SJSA1 (cell line): ENCODE results near the gene TSPAN3. TPM values are rescaled to one million over a fixed set of nuclear protein-coding genes. Genes with fewer than 3 reads are reported as not detected.

Experiments used
- DNase-seq, 2 experiments: peaks; one replicate each; pipeline ENCODE4 v3.0.0-alpha.2; 2015 to 2020; ENCODE audit warnings: low spot score in 2 of 2, low read depth in 1 of 2
- H3K27ac ChIP-seq: fragments of 250-450 bp; sonication (Bioruptor Pico); 2 replicates; pipeline ENCODE4 v1.5.1; 2020; ENCODE audit warnings: mild to moderate bottlenecking, moderate library complexity
- H3K27me3 ChIP-seq: fragments of 250-450 bp; sonication (Bioruptor Pico); replicated peaks from 2 replicates; pipeline ENCODE4 v1.5.1; 2020; ENCODE audit warnings: mild to moderate bottlenecking, moderate library complexity
- H3K36me3 ChIP-seq: fragments of 250-450 bp; sonication (Bioruptor Pico); 2 replicates; pipeline ENCODE4 v1.5.1; 2020; ENCODE audit warnings: mild to moderate bottlenecking
- H3K4me1 ChIP-seq: fragments of 250-450 bp; sonication (Bioruptor Pico); replicated peaks from 2 replicates; pipeline ENCODE4 v1.6.1; 2021; ENCODE audit warnings: mild to moderate bottlenecking
- H3K4me3 ChIP-seq: fragments of 250-450 bp; sonication (Bioruptor Pico); 2 replicates; pipeline ENCODE4 v1.5.1; 2020; ENCODE audit warnings: mild to moderate bottlenecking
- H3K9me3 ChIP-seq: fragments of 250-450 bp; sonication (Bioruptor Pico); replicated peaks from 2 replicates; pipeline ENCODE4 v1.5.1; 2020; ENCODE audit warnings: mild to moderate bottlenecking
- total RNA-seq: library from RNA; depleted of rRNA; stranded (reverse); fragments of >200 nt; shearing (Covaris generic); gene quantifications from 2 replicates; pipeline ENCODE4 v1.2.3, GENCODE V29; 2014

Gene TSPAN3
- total RNA-seq, 1 experiment from 2014 or later, result 331 TPM

DNA sequence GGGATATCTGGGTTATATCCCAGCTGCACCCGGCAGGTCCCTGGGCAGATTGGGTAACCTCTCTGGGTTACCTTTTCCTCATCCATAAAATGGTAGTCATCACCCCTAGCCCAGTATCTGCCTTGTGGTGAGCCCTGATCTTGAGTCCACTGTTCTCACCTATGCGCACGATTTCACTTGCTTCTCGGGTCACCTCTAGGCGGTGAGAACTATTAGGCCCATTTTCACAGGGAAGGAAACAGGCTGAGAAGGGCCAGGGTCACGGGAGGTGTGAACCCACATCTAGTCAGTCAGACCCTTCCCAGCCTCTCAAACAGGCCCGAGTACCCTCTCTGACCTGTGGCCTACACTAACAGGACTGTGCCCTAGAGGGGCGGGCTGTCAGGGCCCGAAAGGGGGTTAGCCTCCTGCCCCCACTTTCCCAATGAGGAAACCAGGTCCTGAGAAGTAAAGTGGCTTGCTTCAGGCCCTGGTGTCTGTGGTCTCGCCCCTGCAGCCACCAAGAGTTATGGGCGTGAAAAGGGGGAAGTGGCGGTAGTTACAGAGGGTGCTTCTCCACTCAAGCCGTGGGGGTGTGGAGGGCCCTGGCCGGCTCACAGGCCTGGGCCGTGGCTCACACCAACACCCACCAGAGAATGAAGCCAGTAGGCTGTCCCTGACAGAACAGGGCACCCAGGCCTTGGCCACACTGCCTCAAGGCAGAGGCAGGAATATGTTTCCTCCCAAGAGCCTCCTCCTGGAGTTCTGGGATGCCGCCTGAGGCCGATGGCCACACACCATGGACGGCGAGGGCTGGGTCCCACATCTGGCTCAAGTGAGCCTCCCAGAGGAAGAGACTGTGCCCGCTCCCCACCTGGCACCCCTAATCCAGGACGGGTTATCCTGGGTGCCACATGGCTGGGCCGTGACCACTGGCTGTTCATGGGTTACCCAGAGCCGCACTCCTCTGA lies 56.5 kb downstream of the TSPAN3 start:
- no peaks in the 10 kb centered on the region for H3K27me3 ChIP-seq
- H3K4me3 ChIP-seq, result no peak overlapping the region
- no peak overlapping the region for H3K27ac ChIP-seq
- H3K4me1 ChIP-seq, result no peaks in the 10 kb centered on the region
- no peak for DNase-seq
- no peaks in the 10 kb centered on the region for H3K36me3 ChIP-seq
- no peaks in the 10 kb centered on the region for H3K9me3 ChIP-seq

DNA sequence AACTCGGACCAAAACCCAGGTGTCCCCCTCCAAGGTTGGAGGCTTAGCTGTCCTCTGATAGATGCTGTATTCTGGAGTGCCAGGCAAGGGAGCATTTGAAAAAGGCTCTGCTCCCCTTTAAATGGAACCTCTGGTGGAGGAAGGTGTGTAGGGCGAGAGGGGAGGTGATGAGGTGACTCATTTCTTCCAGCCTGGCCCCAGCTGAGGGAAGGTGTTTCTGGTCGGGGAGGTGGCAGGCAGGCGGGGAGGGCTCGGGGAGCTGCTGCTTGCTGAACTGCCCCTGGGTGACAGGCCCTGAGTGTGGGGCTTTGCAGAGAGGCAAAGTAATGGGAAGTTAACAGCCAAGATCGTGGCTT lies 57.2 kb downstream of the TSPAN3 start:
- Histone ChIP-seq H3K27ac (no peak overlapping the region), H3K4me1 (no peaks in the 10 kb centered on the region), H3K9me3 (no peaks in the 10 kb centered on the region), H3K27me3 (no peaks in the 10 kb centered on the region), H3K36me3 (no peaks in the 10 kb centered on the region), H3K4me3 (no peak overlapping the region)
- no peak for DNase-seq

DNA sequence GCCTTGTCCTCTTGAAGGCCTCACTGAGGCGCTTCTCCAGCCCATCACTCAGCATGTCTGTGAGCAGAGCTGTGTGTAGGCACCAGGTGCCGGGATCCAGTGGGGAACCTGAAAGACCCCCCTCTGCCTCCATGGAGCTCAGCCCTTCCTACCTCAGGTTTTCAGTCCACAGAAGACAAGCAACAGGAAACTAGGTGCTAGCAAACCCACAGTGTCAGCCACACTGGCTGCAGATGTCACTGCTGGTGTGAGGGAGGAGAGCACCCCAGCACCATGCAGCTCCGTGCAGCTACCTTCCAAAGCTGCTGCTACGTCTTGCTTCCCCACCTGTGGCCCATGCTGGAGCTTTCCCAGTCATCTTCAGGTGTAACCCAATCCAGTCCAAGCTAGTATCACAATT lies 58.0 kb downstream of the TSPAN3 start:
- DNase-seq, result no peak
- no peaks in the 10 kb centered on the region for H3K36me3 ChIP-seq
- no peaks in the 10 kb centered on the region for H3K9me3 ChIP-seq
- no peak overlapping the region for H3K4me3 ChIP-seq
- H3K27ac ChIP-seq, result no peak overlapping the region
- no peaks in the 10 kb centered on the region for H3K27me3 ChIP-seq
- H3K4me1 ChIP-seq, result no peaks in the 10 kb centered on the region

DNA sequence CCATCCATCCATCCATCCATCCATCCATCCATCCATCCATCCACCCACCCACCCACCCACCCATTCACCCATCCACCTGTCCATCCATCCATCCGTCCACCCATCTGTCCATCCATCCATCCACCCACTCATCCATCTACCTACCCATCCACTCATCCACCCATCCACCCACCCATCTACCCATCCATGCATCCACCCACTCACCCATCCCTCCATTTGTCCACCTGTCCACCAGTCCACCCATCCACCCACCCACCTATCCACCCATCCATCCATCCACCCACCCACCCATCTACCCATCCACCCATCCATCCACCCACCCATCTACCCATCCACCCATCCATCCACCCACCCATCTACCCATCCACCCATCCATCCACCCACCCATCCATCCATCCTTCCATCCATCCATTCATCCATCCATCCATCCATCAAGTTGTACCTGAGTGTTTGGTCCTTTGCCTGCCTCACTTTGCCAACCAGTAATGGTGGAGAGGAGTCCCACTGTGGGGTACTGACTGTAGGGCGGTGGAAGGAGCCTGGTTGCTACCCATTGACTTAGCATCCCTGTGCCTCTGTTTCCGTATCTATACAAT lies 58.7 kb downstream of the TSPAN3 start:
- H3K4me1 ChIP-seq, result no peaks in the 10 kb centered on the region
- no peaks in the 10 kb centered on the region for H3K27me3 ChIP-seq
- no peak overlapping the region for H3K27ac ChIP-seq
- H3K4me3 ChIP-seq, result no peak overlapping the region
- DNase-seq, result no peak
- H3K9me3 ChIP-seq, result no peaks in the 10 kb centered on the region
- H3K36me3 ChIP-seq, result no peaks in the 10 kb centered on the region

DNA sequence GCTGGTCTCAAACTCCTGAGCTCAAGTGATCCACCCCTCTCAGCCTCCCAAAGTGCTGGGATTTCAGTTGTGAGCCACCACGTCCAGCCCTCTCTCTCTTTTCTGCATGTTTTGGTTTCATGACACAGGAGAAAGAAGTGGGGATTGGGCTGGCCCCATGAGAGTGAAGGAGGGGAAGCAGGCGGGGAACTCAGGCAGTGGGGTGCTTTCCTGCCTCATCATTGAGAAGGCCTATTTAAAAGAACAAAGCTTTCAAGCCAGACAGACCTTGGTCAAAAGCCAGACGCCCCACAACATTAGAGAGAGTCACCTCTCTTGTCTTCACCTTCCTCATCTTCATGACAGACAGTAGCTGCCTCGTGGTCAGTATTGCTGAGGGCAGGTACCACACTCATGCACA lies 60.1 kb downstream of the TSPAN3 start:
- Histone ChIP-seq H3K9me3 (no peaks in the 10 kb centered on the region), H3K27ac (no peak overlapping the region), H3K4me1 (no peaks in the 10 kb centered on the region), H3K27me3 (peaks cover under 1% of the 10 kb centered on the region; the same call in 1 of the 2 replicates), H3K36me3 (no peaks in the 10 kb centered on the region), H3K4me3 (no peak overlapping the region)
- DNase-seq, result no peak

DNA sequence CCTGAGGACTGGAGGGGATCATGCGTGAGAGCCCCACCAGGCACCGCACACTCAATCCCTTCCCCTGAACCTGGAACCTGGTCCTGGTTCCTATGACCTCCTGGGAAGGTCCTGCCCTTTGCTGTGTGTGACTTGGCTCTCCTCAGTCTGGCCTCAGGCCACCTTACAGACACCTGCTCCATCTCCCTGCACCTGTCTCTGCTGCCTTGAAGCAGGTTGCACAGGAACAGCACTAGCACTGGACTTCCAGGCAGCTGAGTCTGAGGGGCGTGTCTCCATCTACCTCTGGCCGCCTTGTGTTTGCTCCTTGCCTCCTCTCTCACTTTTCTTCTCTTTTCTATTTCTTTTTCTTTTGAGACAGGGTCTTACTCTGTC lies 60.6 kb downstream of the TSPAN3 start:
- Histone ChIP-seq H3K9me3 (no peaks in the 10 kb centered on the region), H3K36me3 (no peaks in the 10 kb centered on the region), H3K27me3 (peaks cover 6% of the 10 kb centered on the region; the same call in 1 of the 2 replicates), H3K4me1 (no peaks in the 10 kb centered on the region), H3K27ac (no peak overlapping the region), H3K4me3 (no peak overlapping the region)
- DNase-seq, result no peak

DNA sequence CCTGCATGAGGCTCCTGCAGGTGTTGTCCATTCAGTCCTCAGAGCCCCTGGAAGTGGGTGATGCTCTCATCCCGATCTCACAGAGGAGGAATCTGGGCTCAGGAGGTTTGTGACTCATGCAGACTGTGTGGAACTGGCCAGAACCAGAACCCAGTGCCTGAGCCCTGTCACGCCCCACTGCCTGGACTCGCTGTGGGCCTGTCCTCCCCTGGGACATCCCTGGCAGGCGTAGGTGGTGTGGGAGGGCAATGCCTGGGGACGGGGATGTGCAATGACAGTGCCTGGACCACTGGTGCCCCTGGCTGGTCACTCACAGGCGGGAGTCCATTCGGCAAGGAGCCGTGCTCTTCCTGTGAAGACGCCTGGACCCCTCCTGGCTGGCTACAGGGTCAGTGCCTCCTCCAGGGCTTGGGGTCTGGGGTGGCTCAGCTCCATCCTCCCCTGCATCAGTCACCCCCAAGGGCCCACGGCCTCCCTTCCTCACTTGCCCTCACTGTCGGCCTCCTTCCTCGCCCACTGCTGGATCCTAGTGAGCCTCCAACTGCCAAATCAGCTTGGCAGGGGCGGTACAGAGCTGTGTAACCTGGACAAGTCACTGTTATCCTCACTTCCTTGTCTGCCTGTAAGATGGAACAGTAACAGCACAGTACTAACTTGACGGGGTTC lies 61.1 kb downstream of the TSPAN3 start:
- no peak overlapping the region for H3K27ac ChIP-seq
- no peaks in the 10 kb centered on the region for H3K36me3 ChIP-seq
- H3K4me3 ChIP-seq, result no peak overlapping the region
- no peaks in the 10 kb centered on the region for H3K9me3 ChIP-seq
- peaks cover 8% of the 10 kb centered on the region; the same call in 1 of the 2 replicates for H3K27me3 ChIP-seq
- DNase-seq, result no peak
- no peaks in the 10 kb centered on the region for H3K4me1 ChIP-seq

DNA sequence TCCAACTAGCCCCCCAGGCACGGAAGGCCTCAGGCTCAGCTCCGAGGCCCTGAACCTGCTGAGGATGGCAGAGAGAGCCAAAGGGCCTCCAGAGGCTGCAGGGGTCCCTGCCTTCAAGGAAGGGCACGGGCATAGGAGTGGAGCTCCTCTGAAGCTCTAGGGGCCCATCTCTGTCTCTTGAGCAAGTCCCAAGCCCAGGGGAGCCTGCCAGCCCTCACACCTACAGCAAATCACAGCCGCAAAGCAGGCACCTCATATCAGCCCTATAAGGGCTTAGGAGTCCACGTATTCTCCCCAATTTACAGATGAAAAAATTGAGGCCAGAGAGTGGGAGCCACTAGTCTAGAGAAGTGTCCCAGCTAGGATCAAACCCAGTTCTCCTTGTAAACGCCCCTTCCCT lies 61.7 kb downstream of the TSPAN3 start:
- H3K36me3 ChIP-seq, result no peaks in the 10 kb centered on the region
- no peak overlapping the region for H3K27ac ChIP-seq
- H3K4me1 ChIP-seq, result no peaks in the 10 kb centered on the region
- no peak for DNase-seq
- peaks cover 8% of the 10 kb centered on the region; the same call in 1 of the 2 replicates for H3K27me3 ChIP-seq
- H3K4me3 ChIP-seq, result no peak overlapping the region
- H3K9me3 ChIP-seq, result no peaks in the 10 kb centered on the region

DNA sequence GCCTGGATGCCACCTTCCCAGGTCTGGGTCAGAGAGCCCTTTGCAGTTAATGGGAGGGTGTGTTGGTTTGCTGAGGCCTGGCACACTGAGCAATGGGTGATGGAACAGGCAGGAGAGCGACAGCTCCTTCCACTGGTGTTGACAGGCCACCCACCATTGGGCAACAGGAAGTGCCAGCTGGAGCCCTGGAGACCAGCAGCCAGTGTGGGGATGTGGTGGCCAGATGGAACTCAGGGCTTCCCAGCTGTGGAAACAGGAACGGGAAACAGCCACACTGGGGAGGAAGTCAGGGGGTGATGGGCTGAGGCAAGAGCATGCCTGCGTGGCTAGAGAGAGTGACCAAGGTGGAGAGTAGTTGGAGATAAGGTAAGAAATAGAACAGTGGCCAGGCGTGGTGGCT lies 66.7 kb downstream of the TSPAN3 start:
- Histone ChIP-seq H3K27me3 (peaks cover 8% of the 10 kb centered on the region; the same call in 1 of the 2 replicates), H3K36me3 (no peaks in the 10 kb centered on the region), H3K27ac (no peak overlapping the region), H3K4me1 (no peaks in the 10 kb centered on the region), H3K4me3 (no peak overlapping the region), H3K9me3 (no peaks in the 10 kb centered on the region)
- no peak for DNase-seq

DNA sequence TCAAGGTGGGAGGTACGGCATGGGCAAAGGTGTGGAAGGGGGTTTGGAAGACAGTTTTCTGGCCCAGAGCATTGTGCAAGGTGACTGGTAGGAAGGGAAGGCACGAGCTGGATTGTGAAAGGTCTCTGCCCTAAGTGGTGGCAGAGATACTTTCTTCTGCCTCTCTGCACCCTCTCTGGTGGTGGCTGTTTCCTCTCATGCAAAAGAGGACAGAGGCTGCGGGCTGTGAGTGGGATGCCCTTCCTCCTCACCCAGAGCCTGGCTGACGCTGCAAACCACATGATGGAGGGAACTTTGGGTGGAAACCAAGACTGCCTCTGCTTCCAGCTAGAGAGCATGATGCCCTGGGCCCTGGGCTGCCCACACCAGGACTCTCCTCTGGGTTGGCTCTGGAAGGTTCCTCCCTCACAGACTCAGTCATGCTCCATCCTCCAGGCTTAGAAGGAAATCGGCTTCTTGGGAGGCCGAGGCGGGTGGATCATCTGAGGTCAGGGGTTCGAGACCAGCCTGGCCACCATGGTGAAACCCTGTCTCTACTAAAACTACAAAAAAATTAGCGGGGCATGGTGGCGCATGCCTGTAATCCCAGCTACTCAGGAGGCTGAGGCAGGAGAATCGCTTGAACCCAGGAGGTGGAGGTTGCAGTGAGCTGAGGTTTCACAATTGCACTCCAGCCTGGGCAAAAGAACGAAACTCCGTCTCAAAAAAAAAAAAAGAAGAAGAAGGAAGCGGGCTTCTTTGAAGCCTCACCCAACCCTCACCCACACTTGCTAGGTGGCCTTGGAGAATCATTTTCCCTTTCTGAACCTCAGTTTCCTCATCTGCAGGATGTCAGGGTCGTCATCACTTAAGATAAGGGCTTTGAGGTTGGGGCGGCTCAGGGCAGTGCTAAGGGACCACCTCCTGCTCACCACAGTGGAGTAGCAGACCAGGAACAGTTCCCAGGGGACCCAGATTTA lies 67.7 kb downstream of the TSPAN3 start:
- Histone ChIP-seq H3K36me3 (no peaks in the 10 kb centered on the region), H3K4me1 (no peaks in the 10 kb centered on the region), H3K27ac (no peak overlapping the region), H3K27me3 (peaks cover 8% of the 10 kb centered on the region; the same call in 1 of the 2 replicates), H3K4me3 (no peak overlapping the region), H3K9me3 (no peaks in the 10 kb centered on the region)
- DNase-seq, result no peak

DNA sequence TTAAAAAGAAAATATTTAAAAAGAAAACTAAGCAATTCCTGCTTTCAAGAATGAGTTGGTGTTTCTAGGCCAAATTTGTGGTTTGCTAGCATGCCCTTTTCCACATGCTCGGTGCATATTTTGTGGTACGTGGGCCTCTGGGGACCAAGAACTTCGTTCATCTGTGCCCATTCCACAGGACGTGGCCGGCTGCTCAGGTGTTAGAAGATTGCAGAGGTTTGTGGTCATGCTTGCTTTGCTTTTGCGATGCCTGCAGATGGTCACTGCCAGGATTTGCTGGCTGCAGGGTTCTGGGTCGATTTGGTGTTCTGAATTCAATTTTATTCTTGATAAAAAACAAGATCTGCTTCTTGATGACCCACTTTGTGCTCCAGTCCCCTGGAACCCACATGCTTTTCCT lies 68.5 kb downstream of the TSPAN3 start:
- no peak overlapping the region for H3K4me3 ChIP-seq
- no peaks in the 10 kb centered on the region for H3K9me3 ChIP-seq
- H3K27ac ChIP-seq, result no peak overlapping the region
- no peaks in the 10 kb centered on the region for H3K36me3 ChIP-seq
- H3K4me1 ChIP-seq, result no peaks in the 10 kb centered on the region
- peaks cover 8% of the 10 kb centered on the region; the same call in 1 of the 2 replicates for H3K27me3 ChIP-seq
- no peak for DNase-seq

DNA sequence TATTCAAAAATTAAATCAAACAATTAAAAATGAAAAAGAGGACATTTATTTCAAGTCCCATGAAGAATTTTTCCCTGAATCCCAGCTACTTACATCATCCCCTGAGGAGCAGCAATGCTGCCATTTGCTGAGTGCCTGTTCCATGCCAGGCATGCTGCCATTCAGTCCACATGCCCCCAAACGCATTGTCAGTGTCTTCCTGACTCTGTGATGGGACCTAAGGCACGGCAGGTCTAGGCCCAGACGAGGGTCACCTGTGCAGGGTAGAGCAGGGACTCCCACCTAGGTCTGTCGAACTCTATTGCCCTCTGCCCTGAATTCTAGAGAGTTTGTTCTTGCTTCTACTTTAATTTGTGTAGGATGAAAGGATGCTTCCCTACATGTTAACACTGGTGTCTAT lies 68.9 kb downstream of the TSPAN3 start:
- no peak overlapping the region for H3K27ac ChIP-seq
- no peaks in the 10 kb centered on the region for H3K36me3 ChIP-seq
- H3K4me1 ChIP-seq, result no peaks in the 10 kb centered on the region
- H3K27me3 ChIP-seq, result peaks cover 8% of the 10 kb centered on the region; the same call in 1 of the 2 replicates
- no peak for DNase-seq
- H3K4me3 ChIP-seq, result no peak overlapping the region
- H3K9me3 ChIP-seq, result no peaks in the 10 kb centered on the region

DNA sequence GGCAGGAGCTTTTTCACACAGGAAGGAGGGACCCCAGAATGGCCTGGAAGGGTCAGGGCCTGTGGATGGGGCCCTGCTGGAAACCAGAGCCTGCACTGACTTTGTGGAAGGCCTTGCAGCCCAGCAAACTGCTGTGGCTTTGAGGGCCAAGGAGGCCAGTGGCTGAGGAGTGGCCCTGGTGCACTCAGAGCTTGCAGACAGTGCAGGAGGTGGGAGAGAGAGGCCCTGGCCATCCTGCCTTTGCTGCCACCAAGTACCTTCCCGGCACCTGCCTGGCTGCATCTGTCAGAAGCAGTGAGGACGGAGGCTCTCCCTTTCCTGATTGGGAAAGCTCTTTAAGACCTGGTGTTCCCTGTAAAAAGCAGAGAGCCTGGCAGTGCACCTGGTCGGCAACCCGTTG lies 69.6 kb downstream of the TSPAN3 start:
- Histone ChIP-seq H3K27ac (no peak overlapping the region), H3K36me3 (no peaks in the 10 kb centered on the region), H3K9me3 (no peaks in the 10 kb centered on the region), H3K27me3 (peaks cover 8% of the 10 kb centered on the region; the same call in 1 of the 2 replicates), H3K4me3 (no peak overlapping the region), H3K4me1 (no peaks in the 10 kb centered on the region)
- no peak for DNase-seq
